ENCODE measurements around the gene CCSER2.

CCSER2 gene

DNA sequence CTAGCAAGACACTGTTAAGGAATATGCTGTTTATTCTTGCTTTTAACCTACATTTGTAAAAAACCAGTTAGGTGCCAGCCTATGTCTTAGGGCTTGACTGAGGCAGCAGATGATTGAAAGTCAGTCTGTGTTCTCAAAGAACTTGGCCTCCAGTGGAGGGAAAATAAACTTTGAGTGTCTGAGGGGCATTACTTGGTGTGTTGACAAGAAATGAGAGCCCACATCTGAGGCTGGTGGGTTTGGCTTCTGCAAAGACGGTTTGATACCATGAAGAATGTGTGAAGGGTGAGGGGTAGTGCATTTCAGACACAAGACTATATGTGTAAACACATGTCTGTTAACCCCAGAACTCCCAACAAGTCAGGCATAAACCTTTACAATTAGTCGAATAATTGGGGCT lies 28.5 kb downstream of the CCSER2 start:
- Histone ChIP-seq H3K9me3 (ENCODE audit: control insufficient read depth in 5 of 5, low read length in 5 of 5) (no peaks in the 10 kb centered on the region), H3K4me3 (ENCODE audit: low read depth in 1 of 5, low read length in 5 of 5) (no peak overlapping the region), H3K9ac (ENCODE audit: low read length in 5 of 5) (no peak overlapping the region), H3K27me3 (ENCODE audit: control insufficient read depth in 5 of 5, insufficient read depth in 4 of 5, low read length in 5 of 5) (no peaks in the 10 kb centered on the region), H3K36me3 (ENCODE audit: control insufficient read depth in 5 of 5, insufficient read depth in 5 of 5, low read length in 5 of 5) (no peaks in the 10 kb centered on the region), H3K4me1 (ENCODE audit: control insufficient read depth in 5 of 5, insufficient read depth in 5 of 5, low read length in 5 of 5) (peaks cover 0 to 14% (median 10%) of the 10 kb centered on the region in 5 donors), H3K27ac (ENCODE audit: low read depth, low read length) (no peak overlapping the region)

DNA sequence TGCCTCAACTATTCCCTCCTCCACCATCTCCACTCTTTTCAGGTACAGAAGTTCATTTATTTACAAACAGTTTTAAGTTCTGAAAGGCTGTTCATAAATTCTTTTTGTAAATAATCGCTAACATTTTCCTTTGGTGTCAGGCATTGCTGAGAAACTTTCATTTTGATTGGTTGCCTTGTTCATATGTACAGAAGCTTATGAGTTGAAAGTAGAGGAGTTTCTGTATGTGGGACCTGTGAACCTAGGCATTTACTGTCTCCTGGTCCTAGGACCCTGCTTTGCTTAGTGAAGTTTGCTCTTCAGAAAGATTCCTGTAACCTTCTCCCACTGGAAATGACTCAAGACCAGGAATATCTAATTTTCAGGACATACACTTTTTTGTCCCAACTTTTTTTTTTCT lies 30.4 kb downstream of the CCSER2 start:
- Histone ChIP-seq H3K27ac (ENCODE audit: low read depth, low read length) (no peak overlapping the region), H3K36me3 (ENCODE audit: control insufficient read depth in 5 of 5, insufficient read depth in 5 of 5, low read length in 5 of 5) (no peaks in the 10 kb centered on the region), H3K9ac (ENCODE audit: low read length in 5 of 5) (no peak overlapping the region), H3K4me1 (ENCODE audit: control insufficient read depth in 5 of 5, insufficient read depth in 5 of 5, low read length in 5 of 5) (peaks cover 0 to 15% (median 13%) of the 10 kb centered on the region in 5 donors), H3K9me3 (ENCODE audit: control insufficient read depth in 5 of 5, low read length in 5 of 5) (no peaks in the 10 kb centered on the region), H3K27me3 (ENCODE audit: control insufficient read depth in 5 of 5, insufficient read depth in 4 of 5, low read length in 5 of 5) (no peaks in the 10 kb centered on the region), H3K4me3 (ENCODE audit: low read depth in 1 of 5, low read length in 5 of 5) (no peak overlapping the region)

DNA sequence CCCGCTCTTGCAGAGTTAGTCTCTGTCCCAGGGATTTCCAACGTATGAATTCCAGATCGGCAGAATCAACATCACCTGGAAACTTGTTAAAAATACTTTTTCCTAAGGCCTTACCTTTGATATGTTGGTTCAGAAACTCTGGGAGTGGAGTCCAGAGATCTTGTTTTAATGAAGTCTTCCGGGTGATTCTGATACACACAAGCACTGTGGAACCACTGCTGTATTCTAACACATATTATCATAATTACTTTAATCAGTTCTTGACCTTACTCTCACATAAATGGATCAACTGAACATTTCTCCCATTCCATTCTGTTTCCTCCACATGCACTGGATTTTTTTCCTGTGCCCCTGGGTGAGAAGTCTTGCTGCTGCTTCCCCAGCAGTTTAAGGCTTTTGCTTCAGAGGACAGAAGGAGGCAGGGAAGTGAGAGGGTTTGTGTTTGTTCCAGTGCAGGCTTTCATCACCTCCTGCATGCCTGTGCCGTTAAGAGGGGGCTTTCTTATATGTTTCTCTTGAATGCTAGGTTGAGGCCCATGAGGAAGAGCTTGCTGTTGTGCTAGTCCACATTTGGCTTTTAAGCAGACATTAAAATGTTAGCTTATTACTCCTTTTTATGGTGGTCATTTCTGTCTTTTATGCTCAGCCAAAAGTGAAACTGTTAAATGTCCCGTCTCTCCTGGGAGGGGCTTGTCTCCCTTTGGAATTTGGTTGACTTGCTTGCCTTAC lies 32.4 kb downstream of the CCSER2 start:
- Histone ChIP-seq H3K4me3 (ENCODE audit: low read depth in 1 of 5, low read length in 5 of 5) (peak overlapping the region; percentile 46 to 60 (median 56)), H3K9me3 (ENCODE audit: control insufficient read depth in 5 of 5, low read length in 5 of 5) (no peaks in the 10 kb centered on the region), H3K27ac (ENCODE audit: low read depth, low read length) (peak overlapping the region; percentile 29), H3K9ac (ENCODE audit: low read length in 5 of 5) (peak overlapping the region in 4 of 5 donors; percentile 50 to 68 (median 66)), H3K36me3 (ENCODE audit: control insufficient read depth in 5 of 5, insufficient read depth in 5 of 5, low read length in 5 of 5) (no peaks in the 10 kb centered on the region), H3K4me1 (ENCODE audit: control insufficient read depth in 5 of 5, insufficient read depth in 5 of 5, low read length in 5 of 5) (peaks cover 0 to 18% (median 13%) of the 10 kb centered on the region in 5 donors), H3K27me3 (ENCODE audit: control insufficient read depth in 5 of 5, insufficient read depth in 4 of 5, low read length in 5 of 5) (no peaks in the 10 kb centered on the region)

DNA sequence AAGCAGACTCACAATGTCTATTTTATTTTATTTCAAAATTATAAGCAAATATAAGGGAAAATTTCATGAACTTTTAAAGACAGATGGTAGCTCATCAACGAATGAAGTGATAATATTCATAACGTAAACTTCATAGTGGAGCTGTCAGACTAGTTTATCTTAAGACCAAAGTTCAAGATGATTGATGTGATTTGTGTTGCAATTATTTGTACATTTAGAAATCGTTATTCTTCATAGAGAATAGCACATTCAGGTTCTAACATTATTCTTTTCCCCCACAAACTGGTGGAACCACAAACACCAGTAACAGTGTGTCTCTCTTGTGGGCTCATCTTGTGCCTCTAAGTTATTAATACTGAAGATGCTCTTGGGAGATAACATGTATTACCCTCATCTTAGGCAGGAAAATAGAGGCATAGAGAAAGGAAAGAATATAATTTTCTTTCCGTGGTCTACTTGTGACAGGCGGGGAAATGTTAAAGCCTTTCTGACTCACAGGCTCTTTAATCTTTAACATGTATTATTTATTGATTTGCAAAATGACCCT lies 37.0 kb downstream of the CCSER2 start:
- H3K9ac ChIP-seq (ENCODE audit: low read length in 5 of 5), result no peak overlapping the region
- no peaks in the 10 kb centered on the region for H3K36me3 ChIP-seq (ENCODE audit: control insufficient read depth in 5 of 5, insufficient read depth in 5 of 5, low read length in 5 of 5)
- H3K27ac ChIP-seq (ENCODE audit: low read depth, low read length), result no peak overlapping the region
- H3K4me1 ChIP-seq (ENCODE audit: control insufficient read depth in 5 of 5, insufficient read depth in 5 of 5, low read length in 5 of 5), result peaks cover 0 to 18% (median 10%) of the 10 kb centered on the region in 5 donors
- no peaks in the 10 kb centered on the region for H3K9me3 ChIP-seq (ENCODE audit: control insufficient read depth in 5 of 5, low read length in 5 of 5)
- H3K4me3 ChIP-seq (ENCODE audit: low read depth in 1 of 5, low read length in 5 of 5), result no peak overlapping the region
- H3K27me3 ChIP-seq (ENCODE audit: control insufficient read depth in 5 of 5, insufficient read depth in 4 of 5, low read length in 5 of 5), result no peaks in the 10 kb centered on the region

DNA sequence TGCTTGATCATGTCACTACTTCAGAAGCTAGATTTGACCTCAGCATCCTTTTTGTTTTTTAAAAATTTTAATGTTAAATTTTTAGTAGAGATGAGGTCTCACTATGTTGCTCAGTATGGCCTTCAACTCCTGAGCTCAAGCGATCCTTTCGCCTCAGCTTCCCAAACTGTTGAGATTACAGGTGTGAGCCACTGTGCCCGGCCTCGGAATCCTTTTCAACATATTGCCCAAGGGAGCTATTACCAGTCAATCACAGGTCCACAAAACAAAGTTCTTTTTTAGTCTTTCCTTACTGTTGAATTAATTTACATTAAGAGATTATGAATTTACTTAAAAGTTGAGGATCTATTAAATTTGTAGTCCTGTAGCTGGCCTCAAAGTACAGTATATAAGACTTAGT lies 37.7 kb downstream of the CCSER2 start:
- Histone ChIP-seq H3K27me3 (ENCODE audit: control insufficient read depth in 5 of 5, insufficient read depth in 4 of 5, low read length in 5 of 5) (no peaks in the 10 kb centered on the region), H3K9me3 (ENCODE audit: control insufficient read depth in 5 of 5, low read length in 5 of 5) (no peaks in the 10 kb centered on the region), H3K9ac (ENCODE audit: low read length in 5 of 5) (no peak overlapping the region), H3K27ac (ENCODE audit: low read depth, low read length) (no peak overlapping the region), H3K36me3 (ENCODE audit: control insufficient read depth in 5 of 5, insufficient read depth in 5 of 5, low read length in 5 of 5) (peaks cover under 1 to 3% (median under 1%) of the 10 kb centered on the region in 5 donors), H3K4me3 (ENCODE audit: low read depth in 1 of 5, low read length in 5 of 5) (no peak overlapping the region), H3K4me1 (ENCODE audit: control insufficient read depth in 5 of 5, insufficient read depth in 5 of 5, low read length in 5 of 5) (peaks cover 0 to 13% (median 4%) of the 10 kb centered on the region in 5 donors)

DNA sequence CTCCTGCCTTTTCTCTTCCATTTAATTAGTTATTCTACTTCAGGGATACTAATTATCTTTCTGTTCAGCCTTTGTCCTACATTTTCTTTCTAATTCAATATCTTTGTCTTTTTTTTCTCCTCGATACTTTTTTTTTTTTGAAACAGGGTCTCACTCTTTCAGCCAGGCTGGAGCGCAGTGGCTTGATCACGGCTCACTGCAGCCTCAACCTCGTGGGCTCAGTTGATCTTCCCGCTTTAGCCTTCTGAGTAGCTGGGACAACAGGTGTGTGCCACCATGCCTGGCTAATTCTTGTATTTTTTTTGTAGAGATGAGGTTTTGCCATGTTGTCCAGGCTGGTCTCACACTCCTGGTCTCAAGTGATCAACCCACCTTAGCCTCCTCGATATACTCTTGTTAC lies 38.9 kb downstream of the CCSER2 start:
- no peak overlapping the region for H3K27ac ChIP-seq (ENCODE audit: low read depth, low read length)
- H3K9me3 ChIP-seq (ENCODE audit: control insufficient read depth in 5 of 5, low read length in 5 of 5), result no peaks in the 10 kb centered on the region
- H3K36me3 ChIP-seq (ENCODE audit: control insufficient read depth in 5 of 5, insufficient read depth in 5 of 5, low read length in 5 of 5), result peaks cover 11 to 13% (median 13%) of the 10 kb centered on the region in 5 donors
- H3K4me3 ChIP-seq (ENCODE audit: low read depth in 1 of 5, low read length in 5 of 5), result no peak overlapping the region
- H3K27me3 ChIP-seq (ENCODE audit: control insufficient read depth in 5 of 5, insufficient read depth in 4 of 5, low read length in 5 of 5), result no peaks in the 10 kb centered on the region
- peaks cover 0 to 9% (median 0%) of the 10 kb centered on the region in 5 donors for H3K4me1 ChIP-seq (ENCODE audit: control insufficient read depth in 5 of 5, insufficient read depth in 5 of 5, low read length in 5 of 5)
- no peak overlapping the region for H3K9ac ChIP-seq (ENCODE audit: low read length in 5 of 5)

DNA sequence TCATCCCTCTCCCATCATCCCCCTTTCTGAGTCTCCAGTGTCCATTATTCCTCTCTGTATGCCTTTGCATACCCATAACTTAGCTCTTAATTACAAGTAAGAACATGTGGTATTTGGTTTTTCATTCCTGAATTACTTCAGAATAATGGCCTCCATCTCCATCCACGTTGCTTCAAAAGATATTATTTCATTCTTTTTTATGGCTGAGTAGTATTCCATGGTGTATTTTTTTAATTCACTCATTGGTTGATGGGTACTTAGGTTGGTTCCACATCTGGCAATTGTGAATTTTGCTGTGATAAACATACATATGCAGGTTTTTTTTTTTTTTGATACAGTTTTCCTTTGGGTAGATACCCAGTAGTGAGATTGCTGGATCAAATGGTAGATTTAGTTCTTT lies 40.4 kb downstream of the CCSER2 start:
- H3K4me3 ChIP-seq (ENCODE audit: low read depth in 1 of 5, low read length in 5 of 5), result no peak overlapping the region
- H3K27me3 ChIP-seq (ENCODE audit: control insufficient read depth in 5 of 5, insufficient read depth in 4 of 5, low read length in 5 of 5), result no peaks in the 10 kb centered on the region
- H3K36me3 ChIP-seq (ENCODE audit: control insufficient read depth in 5 of 5, insufficient read depth in 5 of 5, low read length in 5 of 5), result peaks cover 11 to 23% (median 14%) of the 10 kb centered on the region in 5 donors
- H3K4me1 ChIP-seq (ENCODE audit: control insufficient read depth in 5 of 5, insufficient read depth in 5 of 5, low read length in 5 of 5), result peaks cover 0 to 3% (median 0%) of the 10 kb centered on the region in 5 donors
- no peak overlapping the region for H3K9ac ChIP-seq (ENCODE audit: low read length in 5 of 5)
- H3K9me3 ChIP-seq (ENCODE audit: control insufficient read depth in 5 of 5, low read length in 5 of 5), result no peaks in the 10 kb centered on the region
- H3K27ac ChIP-seq (ENCODE audit: low read depth, low read length), result no peak overlapping the region

DNA sequence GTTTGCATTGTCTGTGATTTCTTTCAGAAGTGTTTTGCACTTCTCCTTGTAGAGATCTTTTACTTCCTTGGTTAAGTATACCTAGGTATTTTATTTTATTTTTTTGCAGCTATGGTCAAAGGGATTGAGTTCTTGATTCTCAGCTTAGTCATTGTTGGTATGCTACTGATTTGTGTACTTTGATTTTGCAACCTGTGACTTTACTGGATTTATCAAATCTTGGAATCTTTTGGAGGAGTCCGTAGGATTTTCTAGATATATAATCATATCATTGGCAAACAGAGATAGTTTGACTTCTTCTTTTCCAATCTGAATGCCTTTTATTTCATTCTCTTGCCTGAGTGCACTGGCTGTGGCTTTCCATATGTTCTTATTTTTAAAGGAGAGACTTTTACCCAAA lies 41.9 kb downstream of the CCSER2 start:
- no peak overlapping the region for H3K9ac ChIP-seq (ENCODE audit: low read length in 5 of 5)
- H3K4me3 ChIP-seq (ENCODE audit: low read depth in 1 of 5, low read length in 5 of 5), result no peak overlapping the region
- no peaks in the 10 kb centered on the region for H3K4me1 ChIP-seq (ENCODE audit: control insufficient read depth in 5 of 5, insufficient read depth in 5 of 5, low read length in 5 of 5)
- no peaks in the 10 kb centered on the region for H3K27me3 ChIP-seq (ENCODE audit: control insufficient read depth in 5 of 5, insufficient read depth in 4 of 5, low read length in 5 of 5)
- no peaks in the 10 kb centered on the region for H3K9me3 ChIP-seq (ENCODE audit: control insufficient read depth in 5 of 5, low read length in 5 of 5)
- H3K27ac ChIP-seq (ENCODE audit: low read depth, low read length), result no peak overlapping the region
- peaks cover 17 to 28% (median 21%) of the 10 kb centered on the region in 5 donors for H3K36me3 ChIP-seq (ENCODE audit: control insufficient read depth in 5 of 5, insufficient read depth in 5 of 5, low read length in 5 of 5)

DNA sequence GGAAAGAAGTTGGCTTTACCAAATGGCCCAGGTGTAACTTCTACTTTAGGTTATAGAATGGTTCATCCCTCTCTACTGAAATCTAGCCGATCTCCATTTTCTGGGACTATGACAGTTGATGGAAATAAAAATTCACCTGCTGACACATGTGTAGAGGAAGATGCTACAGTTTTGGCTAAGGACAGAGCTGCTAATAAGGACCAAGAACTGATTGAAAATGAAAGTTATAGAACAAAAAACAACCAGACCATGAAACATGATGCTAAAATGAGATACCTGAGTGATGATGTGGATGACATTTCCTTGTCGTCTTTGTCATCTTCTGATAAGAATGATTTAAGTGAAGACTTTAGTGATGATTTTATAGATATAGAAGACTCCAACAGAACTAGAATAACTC lies 43.6 kb downstream of the CCSER2 start:
- Histone ChIP-seq H3K9ac (ENCODE audit: low read length in 5 of 5) (no peak overlapping the region), H3K9me3 (ENCODE audit: control insufficient read depth in 5 of 5, low read length in 5 of 5) (no peaks in the 10 kb centered on the region), H3K36me3 (ENCODE audit: control insufficient read depth in 5 of 5, insufficient read depth in 5 of 5, low read length in 5 of 5) (peaks cover 17 to 28% (median 21%) of the 10 kb centered on the region in 5 donors), H3K4me1 (ENCODE audit: control insufficient read depth in 5 of 5, insufficient read depth in 5 of 5, low read length in 5 of 5) (no peaks in the 10 kb centered on the region), H3K27ac (ENCODE audit: low read depth, low read length) (no peak overlapping the region), H3K4me3 (ENCODE audit: low read depth in 1 of 5, low read length in 5 of 5) (no peak overlapping the region), H3K27me3 (ENCODE audit: control insufficient read depth in 5 of 5, insufficient read depth in 4 of 5, low read length in 5 of 5) (no peaks in the 10 kb centered on the region)

DNA sequence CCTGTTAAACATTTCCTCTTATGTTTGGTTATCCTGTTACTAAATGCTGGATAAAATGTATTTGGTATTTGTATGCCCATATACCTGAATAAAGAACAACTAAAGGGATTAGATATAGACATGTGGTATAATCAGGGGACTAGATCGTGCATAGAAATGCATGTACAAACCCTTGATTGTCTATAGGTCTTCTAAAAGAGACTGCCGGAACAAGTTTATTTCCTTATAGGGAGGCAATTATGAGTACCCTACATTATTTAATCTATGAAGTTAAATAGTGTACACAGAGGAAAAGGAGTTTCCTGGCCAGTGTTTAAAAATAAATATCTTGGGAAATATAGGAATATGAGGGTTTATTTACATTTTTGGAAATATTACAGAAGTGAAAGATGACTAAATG lies 44.6 kb downstream of the CCSER2 start:
- peaks cover 17 to 28% (median 21%) of the 10 kb centered on the region in 5 donors for H3K36me3 ChIP-seq (ENCODE audit: control insufficient read depth in 5 of 5, insufficient read depth in 5 of 5, low read length in 5 of 5)
- H3K27ac ChIP-seq (ENCODE audit: low read depth, low read length), result no peak overlapping the region
- H3K4me3 ChIP-seq (ENCODE audit: low read depth in 1 of 5, low read length in 5 of 5), result no peak overlapping the region
- no peaks in the 10 kb centered on the region for H3K9me3 ChIP-seq (ENCODE audit: control insufficient read depth in 5 of 5, low read length in 5 of 5)
- H3K4me1 ChIP-seq (ENCODE audit: control insufficient read depth in 5 of 5, insufficient read depth in 5 of 5, low read length in 5 of 5), result no peaks in the 10 kb centered on the region
- no peaks in the 10 kb centered on the region for H3K27me3 ChIP-seq (ENCODE audit: control insufficient read depth in 5 of 5, insufficient read depth in 4 of 5, low read length in 5 of 5)
- H3K9ac ChIP-seq (ENCODE audit: low read length in 5 of 5), result no peak overlapping the region

Data from subcutaneous abdominal adipose tissue (tissue), 5 donors.